ENCODE data around the gene SMPDL3A.

DNA sequence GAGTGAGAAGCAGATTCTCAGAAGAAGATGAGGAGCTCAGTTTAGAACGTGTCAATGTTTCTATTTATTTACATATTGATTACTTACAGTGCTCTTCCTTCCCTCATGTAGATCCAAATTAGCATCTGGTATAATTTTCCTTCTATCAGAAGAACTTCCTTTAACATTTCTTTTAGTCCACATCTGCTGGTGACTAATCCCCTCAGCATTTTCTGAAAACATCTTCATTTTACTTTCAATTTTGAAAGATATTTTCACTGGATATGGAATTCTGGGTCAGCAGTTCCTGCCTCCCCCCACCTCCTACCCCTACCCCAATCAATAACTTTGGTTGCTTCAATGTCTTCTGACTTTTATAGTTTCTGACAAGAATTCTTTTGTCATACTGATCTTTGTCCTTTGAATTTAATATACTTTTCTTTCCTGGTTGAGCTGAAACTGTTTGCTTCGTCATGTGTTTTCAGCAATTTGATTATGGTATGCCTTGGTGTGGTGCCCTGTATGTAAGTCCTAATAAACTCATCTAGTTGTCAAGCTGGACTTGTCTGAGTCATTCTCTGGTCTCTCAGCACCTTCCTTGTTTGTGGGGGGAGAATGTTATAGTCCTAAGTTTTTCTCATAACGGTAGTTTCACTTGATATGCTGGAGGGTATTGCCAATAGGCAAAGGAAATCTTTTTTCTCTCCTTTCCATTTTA lies 57.0 kb downstream of the SMPDL3A start:
- TF ChIP-seq, protein P1, sequence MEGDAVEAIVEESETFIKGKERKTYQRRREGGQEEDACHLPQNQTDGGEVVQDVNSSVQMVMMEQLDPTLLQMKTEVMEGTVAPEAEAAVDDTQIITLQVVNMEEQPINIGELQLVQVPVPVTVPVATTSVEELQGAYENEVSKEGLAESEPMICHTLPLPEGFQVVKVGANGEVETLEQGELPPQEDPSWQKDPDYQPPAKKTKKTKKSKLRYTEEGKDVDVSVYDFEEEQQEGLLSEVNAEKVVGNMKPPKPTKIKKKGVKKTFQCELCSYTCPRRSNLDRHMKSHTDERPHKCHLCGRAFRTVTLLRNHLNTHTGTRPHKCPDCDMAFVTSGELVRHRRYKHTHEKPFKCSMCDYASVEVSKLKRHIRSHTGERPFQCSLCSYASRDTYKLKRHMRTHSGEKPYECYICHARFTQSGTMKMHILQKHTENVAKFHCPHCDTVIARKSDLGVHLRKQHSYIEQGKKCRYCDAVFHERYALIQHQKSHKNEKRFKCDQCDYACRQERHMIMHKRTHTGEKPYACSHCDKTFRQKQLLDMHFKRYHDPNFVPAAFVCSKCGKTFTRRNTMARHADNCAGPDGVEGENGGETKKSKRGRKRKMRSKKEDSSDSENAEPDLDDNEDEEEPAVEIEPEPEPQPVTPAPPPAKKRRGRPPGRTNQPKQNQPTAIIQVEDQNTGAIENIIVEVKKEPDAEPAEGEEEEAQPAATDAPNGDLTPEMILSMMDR (IDR thresholded peaks at IDR 0.05; ENCODE audit: control extremely low read depth in 1 of 3, insufficient read depth in 1 of 3, low read depth in 1 of 3, low read length in 3 of 3) = no peak
- TF ChIP-seq, protein P2, sequence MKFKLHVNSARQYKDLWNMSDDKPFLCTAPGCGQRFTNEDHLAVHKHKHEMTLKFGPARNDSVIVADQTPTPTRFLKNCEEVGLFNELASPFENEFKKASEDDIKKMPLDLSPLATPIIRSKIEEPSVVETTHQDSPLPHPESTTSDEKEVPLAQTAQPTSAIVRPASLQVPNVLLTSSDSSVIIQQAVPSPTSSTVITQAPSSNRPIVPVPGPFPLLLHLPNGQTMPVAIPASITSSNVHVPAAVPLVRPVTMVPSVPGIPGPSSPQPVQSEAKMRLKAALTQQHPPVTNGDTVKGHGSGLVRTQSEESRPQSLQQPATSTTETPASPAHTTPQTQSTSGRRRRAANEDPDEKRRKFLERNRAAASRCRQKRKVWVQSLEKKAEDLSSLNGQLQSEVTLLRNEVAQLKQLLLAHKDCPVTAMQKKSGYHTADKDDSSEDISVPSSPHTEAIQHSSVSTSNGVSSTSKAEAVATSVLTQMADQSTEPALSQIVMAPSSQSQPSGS (IDR thresholded peaks at IDR 0.05; ENCODE audit: low read length) = no peak
- no peak for TF ChIP-seq SIX5 (IDR thresholded peaks at IDR 0.05; ENCODE audit: low read depth, low read length)
- TF ChIP-seq NRF1 (IDR thresholded peaks at IDR 0.05; ENCODE audit: low read depth, low read length) = no peak
- TF ChIP-seq CBX5 (IDR thresholded peaks at IDR 0.05; ENCODE audit: low read depth, low read length) = no peak
- TF ChIP-seq RNF2 (IDR thresholded peaks at IDR 0.05; ENCODE audit: borderline replicate concordance, low read depth, low read length, missing control alignments, poor library complexity, severe bottlenecking) = no peak
- TF ChIP-seq MAFK (IDR thresholded peaks at IDR 0.05; ENCODE audit: low read depth, low read length) = no peak
- no peak for TF ChIP-seq JUN (IDR thresholded peaks at IDR 0.05; ENCODE audit: low read depth, low read length)

All from H1 (cell line).